NT2/D1 (cell line): ENCODE results near the gene SLC6A9.

Experiments used
- DNase-seq: peaks from one replicate; pipeline ENCODE4 v3.0.0-alpha.2; 2011; ENCODE audit warnings: low read depth, low spot score
- H3K27me3 ChIP-seq: 2 replicates; pipeline ENCODE4 v1.6.0; 2011; ENCODE audit warnings: mild to moderate bottlenecking; ENCODE audit not compliant: insufficient read length, insufficient read depth
- H3K36me3 ChIP-seq: 2 replicates; pipeline ENCODE4 v1.6.1; 2011; ENCODE audit warnings: mild to moderate bottlenecking, low read length, mixed read lengths; ENCODE audit not compliant: insufficient read depth, insufficient read length
- H3K4me1 ChIP-seq: 2 replicates; pipeline ENCODE4 v1.5.1; 2011; ENCODE audit not compliant: insufficient read depth, insufficient read length
- H3K4me3 ChIP-seq: 2 replicates; pipeline ENCODE4 v1.5.1; 2011; ENCODE audit warnings: low read depth; ENCODE audit not compliant: insufficient read length
- H3K9ac ChIP-seq: 2 replicates; pipeline ENCODE4 v1.6.0; 2011; ENCODE audit warnings: low read depth; ENCODE audit not compliant: insufficient read length
- H3K9me3 ChIP-seq: 2 replicates; pipeline ENCODE4 v1.5.1; 2011; ENCODE audit warnings: mild to moderate bottlenecking, low read length; ENCODE audit not compliant: insufficient read depth
- SUZ12 ChIP-seq: IDR thresholded peaks from 2 replicates; pipeline ENCODE4 v1.6.1; 2011; ENCODE audit not compliant: insufficient read length, insufficient read depth; ENCODE audit errors: extremely low read depth
- YY1 ChIP-seq: IDR thresholded peaks from 2 replicates; pipeline ENCODE4 v1.6.1; 2011; ENCODE audit not compliant: insufficient read length, insufficient read depth
- ZNF274 ChIP-seq: IDR thresholded peaks from 2 replicates; pipeline ENCODE4 v1.6.1; 2011; ENCODE audit warnings: mild to moderate bottlenecking, low read depth, low read length

SLC6A9 gene

DNA sequence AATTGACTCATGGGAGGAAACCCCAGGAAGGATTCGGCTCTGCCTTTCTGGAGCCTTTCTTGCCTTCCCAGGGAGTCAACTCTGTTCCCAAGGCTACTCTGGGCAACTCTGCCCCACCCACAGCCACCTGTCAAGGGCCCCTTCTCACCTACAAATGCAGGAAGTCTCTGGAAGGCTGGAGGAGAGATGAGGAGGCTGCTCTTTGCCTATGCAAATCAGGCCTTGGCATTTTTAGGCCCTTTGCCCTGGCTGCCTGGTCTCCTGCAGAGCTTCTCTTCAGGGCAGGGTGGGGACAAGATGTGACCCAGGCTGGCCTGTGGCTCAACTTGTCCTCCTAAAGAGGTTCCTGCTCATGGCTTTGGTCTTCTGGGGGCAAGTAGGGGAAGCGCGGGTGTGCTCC lies 5.4 kb downstream of the SLC6A9 start:
- DNase-seq = no peak
- H3K36me3 ChIP-seq = peaks cover 29% of the 10 kb centered on the region
- H3K9me3 ChIP-seq = no peaks in the 10 kb centered on the region
- H3K27me3 ChIP-seq = peaks cover 11% of the 10 kb centered on the region
- H3K4me3 ChIP-seq = no peak overlapping the region
- peaks cover 15% of the 10 kb centered on the region for H3K4me1 ChIP-seq
- H3K9ac ChIP-seq = no peak overlapping the region
- TF ChIP-seq YY1 (no peak), SUZ12 (no peak), ZNF274 (no peak)

GRCh38 chr1:44024903-44025525 lies 6.2 kb downstream of the SLC6A9 start:
- no peak overlapping the region for H3K4me3 ChIP-seq
- DNase-seq = no peak

GRCh38 chr1:44024031-44024902 lies 7.0 kb downstream of the SLC6A9 start:
- no peak for DNase-seq
- TF ChIP-seq SUZ12 (no peak), YY1 (no peak), ZNF274 (no peak)
- H3K9me3 ChIP-seq = no peaks in the 10 kb centered on the region
- peaks cover 42% of the 10 kb centered on the region for H3K36me3 ChIP-seq
- H3K27me3 ChIP-seq = peaks cover 8% of the 10 kb centered on the region
- H3K4me3 ChIP-seq = no peak overlapping the region
- peaks cover 17% of the 10 kb centered on the region for H3K4me1 ChIP-seq
- H3K9ac ChIP-seq = no peak overlapping the region

More at GRCh38 chr1:44024903-44025525, 6.2 kb downstream of the SLC6A9 start:
- Histone ChIP-seq H3K36me3 (peaks cover 37% of the 10 kb centered on the region), H3K4me1 (peaks cover 15% of the 10 kb centered on the region), H3K9ac (no peak overlapping the region), H3K27me3 (peaks cover 11% of the 10 kb centered on the region), H3K9me3 (no peaks in the 10 kb centered on the region)
- TF ChIP-seq ZNF274 = no peak
- no peak for TF ChIP-seq SUZ12
- no peak for TF ChIP-seq YY1

DNA sequence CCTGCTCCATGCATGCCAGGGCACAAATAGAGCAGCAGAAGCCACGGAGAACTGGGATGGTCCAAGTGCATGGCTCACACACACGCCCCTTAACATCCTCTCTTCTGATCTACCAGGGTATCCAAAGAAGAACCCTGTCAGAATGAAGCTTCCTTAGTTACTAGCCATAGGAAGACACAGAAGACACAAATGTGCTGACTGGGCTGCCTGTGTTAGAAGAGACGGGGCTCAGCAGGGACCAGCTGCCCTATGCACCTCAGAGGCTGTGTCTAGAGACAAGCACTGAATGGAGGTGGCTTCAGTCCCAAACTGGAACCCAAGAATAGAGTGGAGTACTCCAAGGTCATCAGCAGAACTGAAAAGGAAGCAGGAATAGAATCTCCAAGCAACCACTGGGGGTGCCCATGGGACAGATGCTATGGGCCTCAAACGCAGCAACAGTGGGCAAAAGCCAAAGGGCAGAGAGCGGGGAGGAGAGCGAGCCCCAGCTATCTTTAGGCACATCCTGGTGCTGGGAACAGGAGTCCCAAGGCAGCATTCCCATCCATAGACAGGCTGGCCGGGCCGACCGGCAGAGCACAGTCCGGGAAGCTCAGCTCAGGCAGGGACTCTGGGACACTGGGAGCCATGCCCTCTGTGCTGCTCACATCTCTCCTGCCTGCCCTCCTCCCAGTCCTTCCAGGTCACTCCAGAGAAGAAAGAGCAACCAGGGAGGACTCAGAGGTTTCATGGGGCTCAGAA lies 9.5 kb downstream of the SLC6A9 start:
- H3K4me3 ChIP-seq = no peak overlapping the region
- TF ChIP-seq SUZ12 (no peak), ZNF274 (no peak), YY1 (no peak)
- H3K9me3 ChIP-seq = no peaks in the 10 kb centered on the region
- H3K9ac ChIP-seq = no peak overlapping the region
- peaks cover 46% of the 10 kb centered on the region for H3K36me3 ChIP-seq
- no peak for DNase-seq
- H3K4me1 ChIP-seq = peaks cover 13% of the 10 kb centered on the region
- no peaks in the 10 kb centered on the region for H3K27me3 ChIP-seq

GRCh38 chr1:44021156-44021555 lies 10.1 kb downstream of the SLC6A9 start:
- Histone ChIP-seq H3K36me3 (peaks cover 48% of the 10 kb centered on the region), H3K9ac (no peak overlapping the region), H3K27me3 (no peaks in the 10 kb centered on the region), H3K4me3 (no peak overlapping the region), H3K9me3 (no peaks in the 10 kb centered on the region), H3K4me1 (peaks cover 13% of the 10 kb centered on the region)
- no peak for TF ChIP-seq SUZ12
- TF ChIP-seq ZNF274 = no peak
- no peak for TF ChIP-seq YY1
- no peak for DNase-seq

- DNase-seq = no peak
- H3K4me3 ChIP-seq = no peak overlapping the region
- no peak overlapping the region for H3K9ac ChIP-seq
- no peak for TF ChIP-seq SUZ12
- TF ChIP-seq ZNF274 = no peak
- TF ChIP-seq YY1 = no peak
- peaks cover 48% of the 10 kb centered on the region for H3K36me3 ChIP-seq
- H3K27me3 ChIP-seq = no peaks in the 10 kb centered on the region
- no peaks in the 10 kb centered on the region for H3K9me3 ChIP-seq
- H3K4me1 ChIP-seq = peaks cover 12% of the 10 kb centered on the region
Measured at GRCh38 chr1:44020464-44020863, 10.8 kb downstream of the SLC6A9 start.
